Measurements from ENCODE around the gene PRCC.

The PRCC gene, protein sequence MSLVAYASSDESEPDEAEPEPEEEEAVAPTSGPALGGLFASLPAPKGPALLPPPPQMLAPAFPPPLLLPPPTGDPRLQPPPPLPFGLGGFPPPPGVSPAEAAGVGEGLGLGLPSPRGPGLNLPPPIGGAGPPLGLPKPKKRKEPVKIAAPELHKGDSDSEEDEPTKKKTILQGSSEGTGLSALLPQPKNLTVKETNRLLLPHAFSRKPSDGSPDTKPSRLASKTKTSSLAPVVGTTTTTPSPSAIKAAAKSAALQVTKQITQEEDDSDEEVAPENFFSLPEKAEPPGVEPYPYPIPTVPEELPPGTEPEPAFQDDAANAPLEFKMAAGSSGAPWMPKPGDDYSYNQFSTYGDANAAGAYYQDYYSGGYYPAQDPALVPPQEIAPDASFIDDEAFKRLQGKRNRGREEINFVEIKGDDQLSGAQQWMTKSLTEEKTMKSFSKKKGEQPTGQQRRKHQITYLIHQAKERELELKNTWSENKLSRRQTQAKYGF

GRCh38 chr1:156767101-156767878 lies at the start of gene PRCC:
Gene PRCC (plus strand): TSS chr1:156767535. CDS start chr1:156767772, 237 bp downstream.
- DNase-seq (ENCODE audit: low read depth), result peak; percentile 95

GRCh38 chr1:156721131-156721530 lies 46.2 kb upstream of the PRCC start:
- DNase-seq (ENCODE audit: low read depth), result no peak

GRCh38 chr1:156721535-156721934 lies 45.8 kb upstream of the PRCC start:
- no peak for DNase-seq (ENCODE audit: low read depth)

GRCh38 chr1:156725683-156726280 lies 41.6 kb upstream of the PRCC start:
- DNase-seq (ENCODE audit: low read depth), result peak; percentile 66

DNA sequence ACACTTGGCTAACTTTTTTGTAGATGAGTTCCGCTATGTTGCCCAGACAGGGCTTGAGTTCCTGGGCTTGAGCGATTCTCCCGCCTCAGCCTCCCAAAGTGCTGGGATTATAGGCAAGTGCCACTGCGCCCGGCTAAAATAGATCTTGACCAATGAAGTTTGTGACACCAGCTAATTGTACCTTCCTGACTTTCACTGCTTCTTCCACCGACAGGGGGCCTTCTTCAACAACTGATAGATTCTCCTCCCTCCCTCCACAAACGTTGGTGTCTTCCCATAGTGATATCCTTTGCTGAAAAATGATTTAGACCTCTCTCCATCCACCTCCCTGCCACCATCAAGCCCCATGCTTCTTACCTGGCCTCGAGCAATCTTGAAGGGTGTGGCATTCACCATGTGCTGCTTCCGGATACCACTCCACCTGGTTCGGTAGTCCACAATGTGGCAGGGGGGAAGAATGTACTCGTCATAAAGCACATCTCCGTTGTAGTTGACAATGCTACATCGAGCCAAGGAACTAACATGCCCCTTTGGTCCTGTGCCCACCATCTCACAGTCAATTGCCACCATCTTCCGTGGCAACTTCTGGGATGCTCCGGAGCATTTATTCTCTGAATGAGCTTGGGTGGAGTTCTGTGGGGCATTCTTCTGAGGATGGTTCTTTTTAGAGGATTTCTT lies 40.6 kb upstream of the PRCC start:
- no peak for DNase-seq (ENCODE audit: low read depth)

DNA sequence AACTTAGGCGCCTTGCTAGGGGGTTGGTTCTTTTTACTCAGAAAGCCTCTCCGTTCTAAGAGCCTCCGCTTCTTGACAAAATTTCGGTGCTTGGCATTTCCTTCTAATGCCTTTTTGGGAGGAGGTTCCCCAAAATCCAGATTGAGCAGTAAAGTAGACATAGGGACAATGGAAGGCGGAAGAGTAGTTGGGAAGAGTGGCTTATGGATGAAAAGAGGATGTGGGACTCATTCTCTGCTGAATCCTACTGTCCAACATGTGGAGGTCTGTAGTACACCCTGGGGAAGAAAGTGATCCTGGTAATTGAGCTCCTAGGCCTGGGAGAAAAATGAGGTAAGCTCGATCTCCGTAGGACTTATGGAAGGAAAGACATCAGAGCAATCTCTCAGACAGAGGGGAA lies 39.8 kb upstream of the PRCC start:
- no peak for DNase-seq (ENCODE audit: low read depth)

GRCh38 chr1:156727926-156728598 lies 39.3 kb upstream of the PRCC start, which contains the start of gene METTL25B:
Gene METTL25B (plus strand): TSS chr1:156728469. CDS start chr1:156729105, 636 bp downstream.
- peak; percentile 61 for DNase-seq (ENCODE audit: low read depth)

DNA sequence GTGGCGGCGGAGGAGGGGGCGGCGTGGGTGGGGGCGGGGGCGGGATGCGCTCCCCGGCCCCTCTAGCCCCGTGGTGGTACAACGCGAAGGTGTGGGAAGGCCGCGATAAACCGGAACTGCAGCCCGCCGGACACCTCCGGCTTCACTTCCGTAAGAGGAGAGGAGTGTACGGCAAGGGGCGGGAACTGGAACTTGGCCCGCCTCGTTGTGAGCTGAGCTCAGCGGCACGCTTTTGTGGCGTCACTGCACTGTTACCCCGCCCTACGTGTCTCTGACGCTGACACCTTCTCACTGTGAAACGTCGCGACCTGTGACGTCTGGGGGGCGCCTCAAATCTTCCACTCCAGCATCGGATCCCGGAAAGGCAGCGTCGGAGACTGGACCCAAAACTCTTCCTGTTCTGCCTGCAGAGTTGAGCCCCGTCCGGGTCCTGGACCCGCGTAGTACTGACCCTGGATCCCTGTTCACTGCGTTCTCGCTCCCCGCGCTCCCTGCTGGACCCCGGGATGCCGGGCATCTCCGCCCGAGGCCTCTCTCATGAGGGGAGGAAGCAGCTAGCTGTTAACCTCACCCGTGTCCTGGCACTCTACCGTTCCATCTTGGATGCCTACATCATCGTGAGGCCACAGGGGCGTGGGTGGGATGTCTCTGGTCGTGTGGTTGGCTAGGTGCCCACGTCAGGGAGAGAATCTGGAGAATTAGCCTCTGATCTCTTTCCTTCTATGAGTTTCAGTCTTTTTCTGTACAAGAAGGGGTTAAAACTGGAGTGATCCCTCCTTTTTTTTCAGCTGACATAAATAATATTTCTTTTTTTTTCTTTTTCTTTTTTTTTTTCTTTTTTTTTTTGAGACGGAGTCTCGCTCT lies 38.5 kb upstream of the PRCC start, which contains the start of gene ISG20L2:
Gene ISG20L2, minus strand, starts transcription at position 168 of the 864 bp plus-strand sequence. CDS start 1,114 bp downstream, outside the sequence.
- DNase-seq (ENCODE audit: low read depth), result peak; percentile 85

DNA sequence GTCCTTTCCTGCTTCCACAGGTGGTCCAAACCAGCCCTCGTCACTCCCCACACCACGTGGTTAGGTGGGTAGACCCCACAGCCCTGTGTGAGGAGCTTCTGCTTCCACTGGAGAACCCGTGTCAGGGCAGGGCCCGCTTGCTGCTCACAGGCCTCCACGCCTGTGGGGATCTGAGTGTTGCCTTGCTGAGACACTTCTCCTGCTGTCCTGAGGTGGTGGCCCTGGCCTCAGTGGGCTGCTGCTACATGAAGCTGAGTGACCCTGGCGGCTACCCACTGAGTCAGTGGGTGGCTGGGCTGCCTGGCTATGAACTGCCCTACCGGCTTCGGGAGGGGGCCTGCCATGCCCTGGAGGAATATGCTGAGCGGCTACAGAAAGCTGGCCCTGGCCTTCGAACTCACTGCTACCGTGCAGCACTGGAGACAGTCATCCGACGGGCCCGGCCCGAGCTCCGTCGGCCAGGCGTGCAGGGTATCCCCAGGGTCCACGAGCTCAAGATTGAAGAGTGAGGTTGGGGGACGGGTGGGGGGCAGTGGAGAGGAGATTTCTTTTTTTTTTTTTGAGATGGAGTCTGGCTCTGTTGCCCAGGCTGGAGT lies 33.2 kb upstream of the PRCC start:
- DNase-seq (ENCODE audit: low read depth), result no peak

DNA sequence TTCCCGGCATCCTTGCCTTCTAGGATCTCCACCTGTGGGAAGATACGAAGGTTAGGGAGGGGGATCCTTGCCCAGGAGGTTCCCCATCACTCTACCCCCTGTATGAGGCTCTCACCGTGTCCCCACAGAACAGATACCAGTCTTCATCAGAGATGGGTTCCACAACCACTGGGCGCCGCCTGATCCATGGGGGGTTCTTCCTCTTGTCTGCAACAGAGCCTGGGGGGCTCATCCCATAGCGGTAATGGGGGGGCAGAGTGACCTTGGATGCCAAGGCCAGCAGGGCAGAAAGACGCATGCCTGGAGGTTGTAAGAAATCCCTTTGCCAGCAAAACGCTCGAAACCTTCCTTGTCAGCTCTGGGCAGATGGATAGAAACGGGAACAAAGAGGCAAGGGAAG lies 28.9 kb upstream of the PRCC start:
- DNase-seq (ENCODE audit: low read depth), result no peak

DNA sequence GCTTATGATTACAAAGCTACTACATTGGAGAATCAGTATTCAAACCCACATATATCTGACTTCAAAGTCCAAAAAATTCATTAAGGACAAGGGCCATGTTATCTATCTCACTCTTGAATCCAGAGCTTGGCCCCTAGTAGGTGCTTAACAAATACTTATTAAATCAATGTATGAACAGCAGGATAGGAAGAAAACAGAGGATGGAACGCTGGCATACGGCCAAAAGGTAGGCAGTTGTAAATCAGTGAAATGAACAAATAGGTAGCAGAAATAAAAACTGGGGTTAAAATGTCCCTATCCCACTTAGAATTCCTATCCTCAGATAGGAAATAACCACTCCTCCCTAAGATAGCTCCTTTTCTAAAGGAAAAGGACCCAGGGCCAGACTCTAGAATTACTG lies 28.4 kb upstream of the PRCC start:
- DNase-seq (ENCODE audit: low read depth), result no peak

DNA sequence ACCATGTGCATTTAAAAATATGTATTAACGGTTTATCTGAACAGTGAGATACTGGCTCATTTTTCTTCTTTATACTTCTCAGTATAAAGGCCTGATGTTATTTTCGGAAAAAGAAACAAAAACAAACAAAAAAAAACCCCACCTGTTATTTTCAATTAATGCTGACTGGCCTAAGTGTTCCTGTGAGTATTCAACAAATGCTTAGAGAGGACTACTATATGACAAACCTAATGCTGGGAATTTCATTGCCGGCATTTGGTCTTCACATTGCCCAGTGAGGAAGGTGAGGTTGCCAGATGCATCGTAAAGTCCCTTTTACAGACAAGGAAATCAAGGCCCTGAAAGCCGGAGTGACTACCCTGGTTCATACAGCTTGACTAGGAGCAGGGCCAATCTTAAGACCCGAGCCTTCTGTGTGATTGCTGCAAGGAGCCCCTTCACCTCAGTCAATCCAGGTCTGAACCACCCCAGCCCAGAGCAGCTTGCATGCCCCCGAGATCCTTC lies 27.0 kb upstream of the PRCC start:
- no peak for DNase-seq (ENCODE audit: low read depth)

GRCh38 chr1:156740741-156741480 lies 26.4 kb upstream of the PRCC start, which contains the start of gene MRPL24:
Gene MRPL24 (minus strand): TSS chr1:156741088. CDS start chr1:156738704, 2,384 bp downstream.
- peak; percentile 94 for DNase-seq (ENCODE audit: low read depth)

GRCh38 chr1:156741481-156741983 lies 25.8 kb upstream of the PRCC start:
- DNase-seq (ENCODE audit: low read depth), result no peak

GRCh38 chr1:156742017-156742416 lies 25.3 kb upstream of the PRCC start:
- no peak for DNase-seq (ENCODE audit: low read depth)

DNA sequence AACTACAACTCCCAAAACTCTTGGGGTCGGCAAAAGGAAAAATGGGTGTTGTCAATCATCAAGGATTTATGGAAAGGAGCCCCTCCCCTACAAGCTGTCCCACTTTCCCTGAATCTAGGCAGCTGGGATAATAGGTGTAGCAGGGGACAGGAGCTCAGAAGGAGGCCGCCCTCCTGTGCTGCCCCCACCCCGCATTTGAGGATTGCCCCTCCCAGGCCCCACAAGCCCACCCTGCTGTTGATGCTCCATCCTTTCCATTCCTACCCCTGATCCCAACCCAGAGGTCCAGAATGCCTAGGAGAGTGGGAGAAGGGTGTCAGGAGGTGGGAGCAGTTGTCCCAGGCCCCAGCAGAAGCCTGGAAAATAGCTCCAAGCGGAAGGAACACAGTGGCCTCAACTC lies 24.5 kb upstream of the PRCC start:
- DNase-seq (ENCODE audit: low read depth), result no peak

DNA sequence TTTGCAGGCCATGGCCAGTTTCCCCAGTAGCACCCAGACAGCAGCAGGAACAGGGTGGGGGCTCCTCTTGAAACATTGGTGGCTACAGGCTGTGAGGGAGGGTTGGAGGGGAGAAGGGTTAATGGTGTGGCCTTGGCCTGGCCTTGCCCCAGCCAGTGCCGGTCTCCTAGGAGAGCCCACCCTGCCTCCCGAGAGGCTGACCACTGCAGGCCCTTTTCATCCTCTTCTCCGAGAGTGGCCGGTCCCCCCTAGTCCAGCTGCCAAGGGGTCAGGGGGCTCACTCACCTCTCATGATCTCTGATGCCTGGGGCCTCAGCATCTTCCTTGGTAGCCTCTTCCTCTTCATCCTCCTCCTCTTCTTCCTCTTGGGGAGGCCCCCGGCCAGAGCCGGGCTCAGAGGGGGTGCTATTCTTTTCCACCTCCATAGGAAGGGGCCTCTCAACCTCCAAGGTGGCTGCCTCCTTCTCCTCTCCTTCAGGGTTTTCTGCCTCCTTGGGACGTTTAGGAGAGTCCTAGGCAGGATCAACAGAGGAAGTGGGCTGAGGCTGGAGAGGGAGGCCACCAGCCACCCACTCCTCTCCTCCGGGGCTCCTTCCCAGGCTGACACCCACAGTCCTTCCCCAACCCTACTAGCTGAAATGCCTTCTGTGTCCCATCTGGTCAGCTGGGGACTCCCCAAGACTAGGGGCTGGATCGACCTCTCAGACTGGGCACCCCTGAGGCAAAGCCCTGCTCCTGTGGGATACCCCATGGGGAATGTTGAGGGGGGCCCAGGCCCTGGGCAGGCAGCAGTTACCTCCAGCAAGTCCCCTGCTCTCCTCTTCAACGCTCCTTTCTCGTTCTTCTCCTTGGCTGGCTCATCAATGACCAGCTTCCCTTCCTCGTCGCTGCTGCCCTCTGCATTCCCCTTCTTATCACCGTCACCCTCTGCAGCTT lies 23.7 kb upstream of the PRCC start:
- DNase-seq (ENCODE audit: low read depth), result no peak

All from activated T-helper 1 cell treated with Interleukin-2 at 50 U/mL for 16 hours (primary cell).